ENCODE measurements around the gene SDK1.

SDK1 gene

DNA sequence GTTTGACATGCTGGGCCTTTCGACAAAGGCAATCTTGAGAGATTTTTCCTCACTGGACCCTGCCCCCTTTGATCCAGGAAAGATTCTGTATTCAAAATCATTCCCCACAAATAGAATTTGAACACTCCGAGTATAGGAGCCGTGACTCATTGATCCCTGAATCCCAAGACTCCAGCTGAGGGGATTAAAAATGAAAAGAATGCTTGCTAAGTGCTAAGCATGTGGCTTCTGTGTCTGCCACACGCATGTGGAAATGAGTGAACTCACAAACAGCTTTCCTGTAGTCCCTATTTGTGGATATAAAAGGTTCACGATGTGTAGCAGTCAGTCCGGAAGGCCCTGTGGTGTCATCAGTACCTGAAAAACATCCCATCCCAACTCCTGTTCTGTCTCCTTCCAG is 674.3 kb downstream of the SDK1 start:
- no peak for DNase-seq (ENCODE audit: low read depth, low spot score)

DNA sequence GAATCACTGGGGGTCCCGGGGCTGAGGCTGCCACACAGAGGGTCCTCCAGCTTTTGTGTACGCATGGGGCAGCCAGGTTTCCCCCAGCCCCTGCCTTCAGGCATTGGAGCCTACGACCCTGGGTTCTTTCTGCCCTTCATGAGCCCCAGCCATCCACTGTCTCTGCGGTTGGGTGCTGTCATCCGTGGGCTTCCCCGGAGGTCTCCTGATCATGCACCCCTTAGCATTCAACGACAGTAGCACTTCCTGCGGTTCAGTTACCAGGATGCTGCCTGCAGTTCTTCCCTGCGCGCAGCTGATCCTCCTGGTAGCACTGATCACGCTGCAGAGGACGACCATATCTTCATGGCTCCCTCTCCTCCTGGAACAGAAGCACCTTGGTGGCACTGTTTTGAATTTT is 676.3 kb downstream of the SDK1 start:
- no peak for DNase-seq (ENCODE audit: low read depth, low spot score)

DNA sequence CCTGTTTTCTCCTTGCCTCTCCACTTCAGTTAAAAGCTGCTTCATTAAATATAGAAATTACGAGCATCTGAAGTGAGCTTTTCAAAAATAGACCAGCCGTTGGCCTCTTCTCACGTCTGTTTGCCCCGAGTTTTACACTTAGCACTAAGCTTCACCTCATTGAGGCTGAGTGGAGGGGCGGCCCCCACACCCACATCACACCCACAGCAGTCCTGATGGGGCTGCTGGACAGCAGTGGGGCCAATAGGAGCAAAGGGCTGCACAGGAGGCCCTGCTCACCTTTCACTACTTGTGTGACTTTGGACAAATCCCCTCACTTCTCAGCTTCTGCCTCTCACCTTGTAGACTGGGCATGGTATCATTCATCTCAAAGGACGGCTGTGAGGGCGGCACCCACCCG is 677.8 kb downstream of the SDK1 start:
- no peak for DNase-seq (ENCODE audit: low read depth, low spot score)

DNA sequence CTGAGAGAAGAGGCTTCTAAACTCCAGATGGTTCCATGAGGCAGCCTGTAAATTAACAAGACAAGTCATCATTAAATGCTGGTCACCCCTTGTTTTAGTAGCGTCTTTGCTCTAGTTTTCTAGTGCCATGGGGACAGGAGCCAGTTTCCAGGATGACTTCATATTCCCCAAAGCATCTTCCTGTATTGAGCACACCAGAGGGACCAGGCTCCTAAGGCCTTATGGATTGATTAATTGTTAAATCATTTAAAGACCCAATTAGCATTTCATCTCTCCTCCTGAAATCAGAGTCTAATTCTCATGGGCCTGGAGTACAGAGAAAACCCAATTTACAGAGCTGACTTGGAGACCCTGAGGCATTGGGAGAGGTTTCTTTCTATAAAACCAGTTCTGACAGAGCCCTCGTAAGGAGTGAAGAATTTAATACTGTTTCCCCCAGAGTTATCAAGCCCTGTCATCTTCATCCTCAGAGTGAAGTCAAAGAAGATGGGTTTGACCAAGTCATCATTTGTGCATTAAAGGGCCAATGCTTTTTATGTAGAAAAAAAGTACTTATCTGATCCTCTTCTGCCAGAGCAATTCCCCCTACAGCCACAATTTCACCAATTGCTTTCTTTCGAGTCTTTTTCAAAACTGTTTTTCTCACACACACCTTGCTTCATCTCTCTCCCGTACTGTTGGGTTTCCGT is 678.7 kb downstream of the SDK1 start:
- DNase-seq (ENCODE audit: low read depth, low spot score), result no peak

- peak; percentile 34 for DNase-seq (ENCODE audit: low read depth, low spot score)
These were observed 679.2 kb downstream of the SDK1 start for GRCh38 chr7:3980300-3980643.

GRCh38 chr7:3981281-3981680 is 680.2 kb downstream of the SDK1 start:
- no peak for DNase-seq (ENCODE audit: low read depth, low spot score)

DNA sequence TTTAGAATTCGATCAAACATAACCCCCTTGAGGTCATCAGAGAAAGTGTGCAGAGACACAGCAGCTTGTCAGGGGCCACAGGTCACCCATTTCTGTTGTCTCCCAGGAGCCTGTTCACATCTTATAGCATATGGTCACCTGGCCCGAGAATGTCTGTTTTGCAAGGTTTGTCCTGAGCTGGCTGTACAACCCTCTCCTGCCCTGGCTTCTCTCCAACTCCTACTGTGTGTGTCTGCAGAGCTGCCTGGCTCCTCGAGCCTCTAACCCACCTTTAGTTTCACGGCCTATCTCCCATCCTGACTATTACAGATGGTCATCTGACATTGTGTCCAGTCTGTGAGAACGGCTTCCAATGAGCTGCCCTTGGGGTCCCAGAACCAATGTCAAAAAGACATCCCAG is 683.4 kb downstream of the SDK1 start:
- DNase-seq (ENCODE audit: low read depth, low spot score), result no peak

DNA sequence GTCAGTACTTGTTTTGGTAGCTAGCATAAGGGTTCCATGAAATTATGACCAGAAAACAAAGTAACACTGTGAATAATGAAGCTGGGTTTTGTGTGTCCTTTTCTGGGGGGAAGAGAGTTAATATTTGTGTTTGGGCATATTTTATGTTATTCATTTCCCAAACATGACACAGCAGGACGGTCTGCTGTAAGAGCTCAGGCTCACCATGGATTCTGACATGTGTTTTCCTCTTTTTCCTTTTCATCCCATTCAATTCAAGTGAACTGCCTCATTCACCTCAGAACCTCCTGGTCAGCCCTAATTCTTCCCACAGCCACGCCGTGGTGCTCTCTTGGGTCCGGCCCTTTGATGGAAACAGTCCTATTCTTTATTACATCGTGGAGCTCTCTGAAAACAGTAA is 685.9 kb downstream of the SDK1 start:
- no peak for DNase-seq (ENCODE audit: low read depth, low spot score)

- no peak for DNase-seq (ENCODE audit: low read depth, low spot score)
These were observed 686.4 kb downstream of the SDK1 start for GRCh38 chr7:3987426-3987927.

DNA sequence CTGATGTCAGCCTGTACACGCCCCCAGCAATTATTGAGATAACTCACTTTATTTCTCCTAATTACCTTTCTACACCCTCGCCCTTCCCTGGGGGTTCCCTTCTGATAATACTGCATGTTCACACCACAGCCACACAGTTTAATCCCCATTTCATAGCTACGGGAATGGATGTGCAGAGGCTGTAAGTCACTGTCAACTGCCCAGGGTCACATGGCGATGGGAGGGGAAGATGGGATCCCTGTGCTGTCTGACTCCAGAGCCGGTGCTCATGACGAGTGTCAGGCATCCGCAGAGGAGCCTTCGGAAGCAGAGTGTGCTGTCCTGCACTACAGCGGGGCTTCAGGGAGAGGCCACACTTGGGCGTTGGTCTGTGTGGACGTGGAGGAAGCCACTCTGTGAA is 688.7 kb downstream of the SDK1 start:
- no peak for DNase-seq (ENCODE audit: low read depth, low spot score)

DNA sequence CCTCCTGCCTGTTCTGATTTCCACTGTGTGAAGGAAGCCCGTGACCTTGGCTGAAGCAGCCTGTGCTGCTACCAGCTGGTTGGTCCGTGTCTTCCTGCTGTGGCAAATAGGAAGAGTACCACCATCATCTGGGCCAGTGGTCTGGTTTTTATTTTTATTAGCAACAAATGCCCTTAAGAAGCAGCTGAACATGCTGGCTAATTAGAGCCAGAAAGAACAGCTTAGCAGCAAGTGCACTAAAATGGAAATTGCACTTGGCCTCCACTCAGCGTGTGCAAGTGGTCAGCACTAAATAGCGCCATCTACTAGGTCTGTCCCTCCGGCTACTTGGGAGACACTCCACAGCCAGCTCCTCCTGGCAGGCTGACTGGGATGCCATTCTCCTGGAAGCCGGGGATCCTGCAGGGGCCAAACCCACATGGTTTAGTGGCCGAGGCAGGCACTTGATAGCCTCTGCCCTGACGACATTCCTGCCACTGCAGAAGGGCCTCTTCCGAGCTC is 690.7 kb downstream of the SDK1 start:
- DNase-seq (ENCODE audit: low read depth, low spot score), result no peak

GRCh38 chr7:3992841-3993240 is 691.8 kb downstream of the SDK1 start:
- DNase-seq (ENCODE audit: low read depth, low spot score), result no peak

- DNase-seq (ENCODE audit: low read depth, low spot score), result no peak
These were observed 693.7 kb downstream of the SDK1 start for GRCh38 chr7:3994764-3995163.

GRCh38 chr7:3995187-3995586 is 694.1 kb downstream of the SDK1 start:
- DNase-seq (ENCODE audit: low read depth, low spot score), result no peak

- no peak for DNase-seq (ENCODE audit: low read depth, low spot score)
These were observed 697.0 kb downstream of the SDK1 start for GRCh38 chr7:3998060-3998459.

- no peak for DNase-seq (ENCODE audit: low read depth, low spot score)
These were observed 699.1 kb downstream of the SDK1 start for GRCh38 chr7:4000139-4000538.

GRCh38 chr7:4000934-4001333 is 699.9 kb downstream of the SDK1 start:
- DNase-seq (ENCODE audit: low read depth, low spot score), result no peak

GRCh38 chr7:4001742-4002141 is 700.7 kb downstream of the SDK1 start:
- no peak for DNase-seq (ENCODE audit: low read depth, low spot score)

- DNase-seq (ENCODE audit: low read depth, low spot score), result no peak
These were observed 702.5 kb downstream of the SDK1 start for GRCh38 chr7:4003503-4003902.

DNA sequence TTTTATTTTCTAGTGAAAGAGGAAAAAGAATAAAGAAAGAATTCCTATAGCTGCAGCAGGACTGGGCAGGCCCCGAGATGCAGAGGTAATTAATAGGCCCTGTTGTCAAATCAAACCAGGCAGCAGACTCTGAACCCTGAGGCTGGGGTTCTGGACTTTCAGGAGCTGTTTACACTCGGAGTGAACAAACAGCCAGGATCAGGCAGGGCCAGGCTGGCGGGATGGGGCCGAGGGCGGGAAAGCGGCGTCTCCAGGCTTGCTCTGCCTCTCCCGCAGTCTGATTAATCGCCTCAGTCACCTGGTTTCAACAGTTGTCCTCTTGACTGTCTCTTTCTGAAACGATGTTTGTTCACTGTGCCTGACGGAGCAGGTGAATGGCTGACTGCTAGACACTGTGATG is 705.6 kb downstream of the SDK1 start:
- peak; percentile 40 for DNase-seq (ENCODE audit: low read depth, low spot score)

DNA sequence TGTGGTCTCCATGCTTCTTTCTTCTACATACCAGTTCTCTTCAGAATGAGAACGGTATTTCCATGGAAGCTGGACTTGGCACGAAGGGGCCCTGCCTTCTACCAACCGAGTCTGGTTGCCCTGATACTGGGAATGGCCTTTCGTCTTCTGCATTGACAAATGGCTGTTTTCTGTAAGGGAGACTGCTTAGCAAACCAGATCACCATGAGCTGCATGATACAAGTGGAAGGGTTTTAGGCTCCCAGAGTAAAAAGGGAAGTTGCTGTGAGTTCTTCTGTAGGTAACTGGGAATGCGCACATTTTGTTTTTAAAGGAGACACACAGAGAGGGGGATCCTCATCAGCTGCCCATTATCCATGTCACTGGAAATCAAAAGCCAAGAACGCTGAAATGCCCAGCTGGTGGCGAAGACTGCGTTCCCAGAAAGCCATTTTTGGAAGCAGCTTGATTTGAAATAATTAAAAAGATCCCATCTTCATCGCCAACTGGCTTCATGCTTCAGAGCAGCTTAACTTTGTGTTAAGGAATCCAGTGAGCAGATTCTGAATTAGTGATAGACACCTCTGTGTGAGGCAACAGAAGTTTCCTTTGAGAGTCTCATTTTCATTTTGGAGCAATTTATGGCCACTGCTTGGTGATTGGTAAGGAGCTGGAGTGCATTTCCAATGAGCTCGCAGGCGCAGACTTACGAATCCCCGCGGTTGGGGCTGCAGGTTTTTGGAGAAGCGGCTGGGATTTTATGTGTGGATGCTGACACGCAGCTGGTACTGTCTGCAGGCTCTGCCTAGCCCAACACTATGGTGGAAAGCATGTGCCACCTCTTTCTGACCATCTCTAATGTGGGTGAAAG is 708.4 kb downstream of the SDK1 start:
- DNase-seq (ENCODE audit: low read depth, low spot score), result no peak

- no peak for DNase-seq (ENCODE audit: low read depth, low spot score)
These were observed 709.1 kb downstream of the SDK1 start for GRCh38 chr7:4010061-4010605.

Measured in astrocyte of the hippocampus (primary cell).